PFSK-1 (cell line): ENCODE data around the gene VWF.

Source experiments
- FOXP2 ChIP-seq: optimal IDR thresholded peaks from 2 replicates; pipeline ENCODE3; 2011; ENCODE audit warnings: borderline replicate concordance, control low read depth, inconsistent platforms; ENCODE audit not compliant: insufficient read depth; ENCODE audit errors: extremely low read length, extremely low read depth
- POLR2AphosphoS5 ChIP-seq: IDR thresholded peaks from 2 replicates; pipeline ENCODE4 v1.6.1; 2012; ENCODE audit warnings: low read depth, mild to moderate bottlenecking, control low read depth, low read length, moderate library complexity
- SIN3A ChIP-seq: IDR thresholded peaks from 2 replicates; pipeline ENCODE4 v1.6.1; 2012; ENCODE audit warnings: mild to moderate bottlenecking, low read length, moderate library complexity, borderline replicate concordance; ENCODE audit not compliant: insufficient read depth
- TAF1 ChIP-seq: IDR thresholded peaks from 2 replicates; pipeline ENCODE4 v1.6.1; 2012; ENCODE audit warnings: low read length, control low read depth, borderline replicate concordance; ENCODE audit not compliant: insufficient read depth
- TF ChIP-seq, protein P1 (sequence below), 2 experiments: IDR thresholded peaks; 2 replicates each; pipeline versions ENCODE4 v1.6.1 to v1.8.0; 2011 to 2012; ENCODE audit warnings: low read depth in 2 of 2, low read length in 2 of 2, control low read depth in 1 of 2, inconsistent platforms in 1 of 2, mild to moderate bottlenecking in 1 of 2, moderate library complexity in 1 of 2; ENCODE audit not compliant: insufficient read depth in 1 of 2

Gene VWF

GRCh38 chr12:6026998-6027397 is 97.5 kb downstream of the VWF start:
- TF ChIP-seq FOXP2 (no peak), TAF1 (no peak), SIN3A (no peak), POLR2AphosphoS5 (no peak)
- TF ChIP-seq, protein P1, sequence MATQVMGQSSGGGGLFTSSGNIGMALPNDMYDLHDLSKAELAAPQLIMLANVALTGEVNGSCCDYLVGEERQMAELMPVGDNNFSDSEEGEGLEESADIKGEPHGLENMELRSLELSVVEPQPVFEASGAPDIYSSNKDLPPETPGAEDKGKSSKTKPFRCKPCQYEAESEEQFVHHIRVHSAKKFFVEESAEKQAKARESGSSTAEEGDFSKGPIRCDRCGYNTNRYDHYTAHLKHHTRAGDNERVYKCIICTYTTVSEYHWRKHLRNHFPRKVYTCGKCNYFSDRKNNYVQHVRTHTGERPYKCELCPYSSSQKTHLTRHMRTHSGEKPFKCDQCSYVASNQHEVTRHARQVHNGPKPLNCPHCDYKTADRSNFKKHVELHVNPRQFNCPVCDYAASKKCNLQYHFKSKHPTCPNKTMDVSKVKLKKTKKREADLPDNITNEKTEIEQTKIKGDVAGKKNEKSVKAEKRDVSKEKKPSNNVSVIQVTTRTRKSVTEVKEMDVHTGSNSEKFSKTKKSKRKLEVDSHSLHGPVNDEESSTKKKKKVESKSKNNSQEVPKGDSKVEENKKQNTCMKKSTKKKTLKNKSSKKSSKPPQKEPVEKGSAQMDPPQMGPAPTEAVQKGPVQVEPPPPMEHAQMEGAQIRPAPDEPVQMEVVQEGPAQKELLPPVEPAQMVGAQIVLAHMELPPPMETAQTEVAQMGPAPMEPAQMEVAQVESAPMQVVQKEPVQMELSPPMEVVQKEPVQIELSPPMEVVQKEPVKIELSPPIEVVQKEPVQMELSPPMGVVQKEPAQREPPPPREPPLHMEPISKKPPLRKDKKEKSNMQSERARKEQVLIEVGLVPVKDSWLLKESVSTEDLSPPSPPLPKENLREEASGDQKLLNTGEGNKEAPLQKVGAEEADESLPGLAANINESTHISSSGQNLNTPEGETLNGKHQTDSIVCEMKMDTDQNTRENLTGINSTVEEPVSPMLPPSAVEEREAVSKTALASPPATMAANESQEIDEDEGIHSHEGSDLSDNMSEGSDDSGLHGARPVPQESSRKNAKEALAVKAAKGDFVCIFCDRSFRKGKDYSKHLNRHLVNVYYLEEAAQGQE (IDR thresholded peaks at IDR 0.05; ENCODE audit: insufficient read depth in 1 of 2, low read depth in 2 of 2, low read length in 2 of 2), result no peak

DNA sequence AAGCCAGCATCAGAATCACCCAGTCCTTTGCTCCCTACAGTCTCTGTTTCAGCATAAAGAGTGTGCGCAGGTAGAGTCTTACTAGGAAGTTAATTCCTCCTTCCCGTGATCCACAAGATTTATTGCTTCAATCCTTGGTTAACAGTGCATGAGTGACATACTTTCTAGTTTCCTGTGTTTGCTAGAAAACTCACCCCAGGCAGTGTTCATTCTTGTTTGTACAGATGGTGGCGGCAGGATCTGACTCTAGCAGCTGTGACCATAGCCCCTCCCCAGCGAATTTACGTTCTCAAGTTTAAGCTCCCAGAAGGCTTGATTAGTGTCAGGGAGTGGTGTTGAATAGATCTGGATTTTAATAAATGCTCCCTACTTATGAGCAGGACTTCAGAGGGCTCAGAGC is 103.5 kb downstream of the VWF start:
- TF ChIP-seq FOXP2, result no peak
- no peak for TF ChIP-seq TAF1
- no peak for TF ChIP-seq POLR2AphosphoS5
- TF ChIP-seq, protein P1 (IDR thresholded peaks at IDR 0.05; ENCODE audit: insufficient read depth in 1 of 2, low read depth in 2 of 2, low read length in 2 of 2), result no peak
- no peak for TF ChIP-seq SIN3A

DNA sequence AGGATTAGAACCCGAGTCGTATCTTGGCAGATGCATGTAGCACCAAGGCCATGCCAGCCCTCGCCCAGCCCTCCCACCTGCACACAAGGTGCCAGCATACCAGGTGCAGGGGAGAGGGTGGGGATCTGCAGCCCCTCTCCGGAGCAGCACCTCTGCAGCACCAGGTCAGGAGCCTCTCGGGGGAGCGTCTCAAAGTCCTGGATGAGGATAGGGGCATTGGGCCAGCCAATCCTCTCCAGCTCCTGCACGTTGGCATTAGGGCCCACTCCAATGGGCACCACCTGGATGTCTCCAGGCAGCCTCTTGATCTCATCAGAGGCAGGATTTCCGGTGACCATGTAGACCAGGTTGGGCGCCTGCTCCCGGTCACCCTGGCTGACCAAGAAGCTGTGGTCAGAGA is 106.2 kb downstream of the VWF start:
- no peak for TF ChIP-seq SIN3A
- TF ChIP-seq, protein P1 (IDR thresholded peaks at IDR 0.05; ENCODE audit: insufficient read depth in 1 of 2, low read depth in 2 of 2, low read length in 2 of 2), result no peak
- TF ChIP-seq POLR2AphosphoS5, result no peak
- no peak for TF ChIP-seq FOXP2

- TF ChIP-seq FOXP2 (no peak), POLR2AphosphoS5 (no peak), SIN3A (no peak), TAF1 (no peak)
- TF ChIP-seq, protein P1 (IDR thresholded peaks at IDR 0.05; ENCODE audit: insufficient read depth in 1 of 2, low read depth in 2 of 2, low read length in 2 of 2), result no peak
Observed at GRCh38 chr12:6016756-6017155, 107.7 kb downstream of the VWF start.

GRCh38 chr12:5997260-5997659 is 127.2 kb downstream of the VWF start:
- TF ChIP-seq SIN3A (no peak), TAF1 (no peak), FOXP2 (no peak), POLR2AphosphoS5 (no peak)
- TF ChIP-seq, protein P1 (IDR thresholded peaks at IDR 0.05; ENCODE audit: insufficient read depth in 1 of 2, low read depth in 2 of 2, low read length in 2 of 2), result no peak
